ENCODE results near the gene FAM171A1. TPM values are rescaled to one million over a fixed set of nuclear protein-coding genes. Genes with fewer than 3 reads are reported as not detected.
"Not testable (repeated sequence)": the region's sequence is repeated elsewhere in the genome, so short reads cannot be mapped to it uniquely, and the experiment has no call there.

FAM171A1 gene
- total and polyA plus RNA-seq, 4 donors: 3.4 to 23.5 (median 9.7) TPM

GRCh38 chr10:15395935-15396334 lies 24.8 kb upstream of the FAM171A1 start:
- no peaks in the 10 kb centered on the region for H3K36me3 ChIP-seq (ENCODE audit: control insufficient read depth in 4 of 4, insufficient read depth in 4 of 4, low read length in 4 of 4)
- H3K9ac ChIP-seq (ENCODE audit: insufficient read depth in 1 of 2, low read length in 2 of 2): no peak overlapping the region
- H3K9me3 ChIP-seq (ENCODE audit: control insufficient read depth in 4 of 4, insufficient read depth in 3 of 4, low read length in 3 of 4): peaks cover 0 to 4% (median 1%) of the 10 kb centered on the region in 4 donors
- no peak overlapping the region for H3K27ac ChIP-seq (ENCODE audit: low read depth in 1 of 2, low read length in 1 of 2)
- H3K4me1 ChIP-seq (ENCODE audit: control insufficient read depth in 5 of 5, insufficient read depth in 5 of 5, low read length in 5 of 5): no peaks in the 10 kb centered on the region
- DNase-seq: no peak
- no peak for TF ChIP-seq CTCF (IDR thresholded peaks at IDR 0.05; ENCODE audit: control extremely low read depth, extremely low read depth)
- no peak for ATAC-seq (ENCODE audit: insufficient read depth, low FRiP score)
- WGBS, 2 donors: 91 to 95% methylated on average over 3 of the region's 3 CpGs
- H3K4me3 ChIP-seq: no peak overlapping the region
- no peaks in the 10 kb centered on the region for H3K27me3 ChIP-seq (ENCODE audit: control insufficient read depth in 3 of 3, insufficient read depth in 3 of 3, low read length in 2 of 3)

GRCh38 chr10:15393139-15393825 lies 22.2 kb upstream of the FAM171A1 start:
- no peak for TF ChIP-seq CTCF (IDR thresholded peaks at IDR 0.05; ENCODE audit: control extremely low read depth, extremely low read depth)
- no peak overlapping the region for H3K4me3 ChIP-seq
- no peak overlapping the region for H3K27ac ChIP-seq (ENCODE audit: low read depth in 1 of 2, low read length in 1 of 2)
- H3K27me3 ChIP-seq (ENCODE audit: control insufficient read depth in 3 of 3, insufficient read depth in 3 of 3, low read length in 2 of 3): no peaks in the 10 kb centered on the region
- H3K36me3 ChIP-seq (ENCODE audit: control insufficient read depth in 4 of 4, insufficient read depth in 4 of 4, low read length in 4 of 4): no peaks in the 10 kb centered on the region
- H3K4me1 ChIP-seq (ENCODE audit: control insufficient read depth in 5 of 5, insufficient read depth in 5 of 5, low read length in 5 of 5): no peaks in the 10 kb centered on the region
- WGBS, 2 donors: 63 to 80% methylated on average over 4 of the region's 4 CpGs
- ATAC-seq (ENCODE audit: insufficient read depth, low FRiP score) (no peak), DNase-seq (no peak)
- no peaks in the 10 kb centered on the region for H3K9me3 ChIP-seq (ENCODE audit: control insufficient read depth in 4 of 4, insufficient read depth in 3 of 4, low read length in 3 of 4)
- H3K9ac ChIP-seq (ENCODE audit: insufficient read depth in 1 of 2, low read length in 2 of 2): no peak overlapping the region

GRCh38 chr10:15391491-15391890 lies 20.4 kb upstream of the FAM171A1 start:
- Histone ChIP-seq H3K9me3 (ENCODE audit: control insufficient read depth in 4 of 4, insufficient read depth in 3 of 4, low read length in 3 of 4) (no peaks in the 10 kb centered on the region), H3K4me1 (ENCODE audit: control insufficient read depth in 5 of 5, insufficient read depth in 5 of 5, low read length in 5 of 5) (no peaks in the 10 kb centered on the region), H3K36me3 (ENCODE audit: control insufficient read depth in 4 of 4, insufficient read depth in 4 of 4, low read length in 4 of 4) (no peaks in the 10 kb centered on the region), H3K27me3 (ENCODE audit: control insufficient read depth in 3 of 3, insufficient read depth in 3 of 3, low read length in 2 of 3) (no peaks in the 10 kb centered on the region), H3K9ac (ENCODE audit: insufficient read depth in 1 of 2, low read length in 2 of 2) (no peak overlapping the region), H3K4me3 (no peak overlapping the region), H3K27ac (ENCODE audit: low read depth in 1 of 2, low read length in 1 of 2) (no peak overlapping the region)
- 67 to 81% methylated on average over 5 of the region's 5 CpGs for WGBS, 2 donors
- no peak for DNase-seq
- no peak for TF ChIP-seq CTCF (IDR thresholded peaks at IDR 0.05; ENCODE audit: control extremely low read depth, extremely low read depth)
- ATAC-seq (ENCODE audit: insufficient read depth, low FRiP score): no peak

GRCh38 chr10:15388172-15388571 lies 17.1 kb upstream of the FAM171A1 start:
- WGBS, 2 donors: 92 to 96% methylated on average over 7 of the region's 7 CpGs
- not testable (repeated sequence) for H3K4me3 ChIP-seq; ATAC-seq (ENCODE audit: insufficient read depth, low FRiP score); H3K27ac ChIP-seq (ENCODE audit: low read depth in 1 of 2, low read length in 1 of 2); H3K27me3 ChIP-seq (ENCODE audit: control insufficient read depth in 3 of 3, insufficient read depth in 3 of 3, low read length in 2 of 3); H3K9me3 ChIP-seq (ENCODE audit: control insufficient read depth in 4 of 4, insufficient read depth in 3 of 4, low read length in 3 of 4); H3K9ac ChIP-seq (ENCODE audit: insufficient read depth in 1 of 2, low read length in 2 of 2); H3K36me3 ChIP-seq (ENCODE audit: control insufficient read depth in 4 of 4, insufficient read depth in 4 of 4, low read length in 4 of 4); H3K4me1 ChIP-seq (ENCODE audit: control insufficient read depth in 5 of 5, insufficient read depth in 5 of 5, low read length in 5 of 5); DNase-seq

Measured in lung (tissue), 12 donors.